CD14-positive monocyte (primary cell): Measurements from ENCODE around the gene ZFAND2B. TPM values are rescaled to one million over a fixed set of nuclear protein-coding genes. Genes with fewer than 3 reads are reported as not detected.
A peak's percentile ranks its signal among the peaks of the same experiment; 100 is the strongest.

Experiments used
- DNase-seq, 3 donors: peaks; one replicate each; pipeline ENCODE4 v3.0.0-alpha.2; 2011 to 2022
- H2AFZ ChIP-seq: 2 replicates; pipeline ENCODE4 v1.6.0; 2012; ENCODE audit warnings: mild to moderate bottlenecking, low read depth, low read length, inconsistent platforms; ENCODE audit not compliant: insufficient read depth, poor library complexity, severe bottlenecking
- H3K27ac ChIP-seq, 2 donors: 1 replicate in 1 of 2; 2 replicates in 1 of 2; pipeline ENCODE4 v1.5.1; 2012 to 2013; ENCODE audit warnings: low read length in 2 of 2, control low read depth in 1 of 2, inconsistent platforms in 1 of 2, low read depth in 1 of 2, mild to moderate bottlenecking in 1 of 2
- H3K27me3 ChIP-seq, 2 donors: one replicate each; pipeline versions ENCODE4 v1.6.0 to v1.6.1; 2011 to 2013; ENCODE audit warnings: low read length in 2 of 2; ENCODE audit not compliant: control insufficient read depth in 2 of 2, insufficient read depth in 2 of 2
- H3K36me3 ChIP-seq, 2 donors: replicated peaks in 1 of 2; 1 replicate in 1 of 2; 2 replicates in 1 of 2; pipeline versions ENCODE4 v1.5.1 to v1.6.1; 2012 to 2013; ENCODE audit warnings: low read length in 2 of 2, control low read depth in 1 of 2, inconsistent platforms in 1 of 2, mild to moderate bottlenecking in 1 of 2; ENCODE audit not compliant: insufficient read depth in 2 of 2, control insufficient read depth in 1 of 2
- H3K4me1 ChIP-seq, 2 donors: 1 replicate in 1 of 2; 2 replicates in 1 of 2; pipeline versions ENCODE4 v1.5.1 to v1.6.1; 2012 to 2013; ENCODE audit warnings: low read length in 2 of 2, control low read depth in 1 of 2, inconsistent platforms in 1 of 2, mild to moderate bottlenecking in 1 of 2, moderate library complexity in 1 of 2; ENCODE audit not compliant: insufficient read depth in 2 of 2, control insufficient read depth in 1 of 2
- H3K4me2 ChIP-seq: replicated peaks from 2 replicates; pipeline ENCODE3; 2012; ENCODE audit warnings: low read length, moderate library complexity, mild to moderate bottlenecking; ENCODE audit not compliant: poor library complexity, severe bottlenecking; ENCODE audit errors: extremely low read depth
- H3K4me3 ChIP-seq, 3 experiments: fragments of 200-600 bp in 1 of 3; sonication (generic) in 1 of 3; replicated peaks in 1 of 3; 1 replicate in 2 of 3; 2 replicates in 1 of 3; pipeline ENCODE4 v1.5.1; 2011 to 2013; ENCODE audit warnings: low read length in 3 of 3, mild to moderate bottlenecking in 3 of 3, control low read depth in 2 of 3, low read depth in 2 of 3, inconsistent platforms in 1 of 3, moderate library complexity in 1 of 3
- H3K79me2 ChIP-seq: 2 replicates; pipeline ENCODE4 v1.6.0; 2012; ENCODE audit warnings: mild to moderate bottlenecking, control low read depth, inconsistent platforms, low read length, moderate library complexity; ENCODE audit not compliant: insufficient read depth
- H3K9ac ChIP-seq: 2 replicates; pipeline ENCODE4 v1.6.0; 2017; ENCODE audit warnings: low read length, mild to moderate bottlenecking; ENCODE audit not compliant: insufficient read depth, poor library complexity, severe bottlenecking
- H3K9me3 ChIP-seq, 2 donors: replicated peaks in 1 of 2; 1 replicate in 1 of 2; 2 replicates in 1 of 2; pipeline versions ENCODE4 v1.5.1 to v1.6.1; 2012 to 2013; ENCODE audit warnings: low read length in 2 of 2, control low read depth in 1 of 2; ENCODE audit not compliant: control insufficient read depth in 1 of 2, insufficient read depth in 1 of 2
- H4K20me1 ChIP-seq: 2 replicates; pipeline ENCODE4 v1.6.0; 2012; ENCODE audit warnings: mild to moderate bottlenecking, low read length, control low read depth, moderate library complexity; ENCODE audit not compliant: insufficient read depth
- H3K27ac Mint-ChIP-seq, 7 donors: one replicate each; pipeline ENCODE4 v1.8.0; 2020; ENCODE audit warnings: mild to moderate bottlenecking in 7 of 7, mixed read lengths in 7 of 7, moderate library complexity in 6 of 7, inconsistent platforms in 2 of 7
- H3K27me3 Mint-ChIP-seq, 3 donors: one replicate each; pipeline ENCODE4 v1.8.0; 2021 to 2022; ENCODE audit warnings: low read depth in 3 of 3, mild to moderate bottlenecking in 3 of 3, mixed read lengths in 3 of 3, moderate library complexity in 3 of 3, inconsistent platforms in 1 of 3
- H3K36me3 Mint-ChIP-seq, 2 donors: one replicate each; pipeline ENCODE4 v1.8.0; 2020; ENCODE audit warnings: mixed read lengths in 2 of 2, inconsistent platforms in 1 of 2, mild to moderate bottlenecking in 1 of 2
- H3K4me1 Mint-ChIP-seq: one replicate; pipeline ENCODE4 v1.8.0; 2020; ENCODE audit warnings: mild to moderate bottlenecking, mixed read lengths
- H3K4me3 Mint-ChIP-seq, 2 donors: one replicate each; pipeline ENCODE4 v1.8.0; 2020; ENCODE audit warnings: mild to moderate bottlenecking in 2 of 2, mixed read lengths in 2 of 2, moderate library complexity in 1 of 2
- H3K9me3 Mint-ChIP-seq, 7 donors: one replicate each; pipeline ENCODE4 v1.8.0; 2020 to 2022; ENCODE audit warnings: mixed read lengths in 7 of 7, mild to moderate bottlenecking in 6 of 7, moderate library complexity in 6 of 7, inconsistent platforms in 2 of 7
- CTCF ChIP-seq: fragments of 200-600 bp; IDR thresholded peaks from one replicate; pipeline ENCODE4 v1.8.0; 2022; ENCODE audit warnings: antibody characterized with exemption, mild to moderate bottlenecking
- WGBS: methylation state at CpG from one replicate; pipeline ENCODE4 v1.1.5; 2013; ENCODE audit warnings: missing lambda C conversion rate; ENCODE audit not compliant: insufficient coverage; 5-methylcytosine and 5-hydroxymethylcytosine counted together
- intact Hi-C, 2 donors: fragments of 100-400 bp; cut with micrococcal nuclease; formaldehyde crosslinking; loops; one replicate each; pipeline versions ENCODE4 v1.15.0 to v1.15.1; 2023
- polyA plus RNA-seq, 3 donors: library from polyadenylated mRNA; depleted of rRNA in 1 of 3; unstranded in 2 of 3; stranded (reverse) in 1 of 3; fragments of 300-500 nt in 2 of 3; fragments of >200 nt in 1 of 3; fragmentation: Illumina TruSeq in 2 of 3; gene quantifications; 1 replicate in 2 of 3; 2 replicates in 1 of 3; pipeline ENCODE4 v1.2.3, GENCODE V29; 2012 to 2021

Gene ZFAND2B
- polyA plus RNA-seq, 3 donors = 45.7 to 98.9 (median 53.2) TPM

DNA sequence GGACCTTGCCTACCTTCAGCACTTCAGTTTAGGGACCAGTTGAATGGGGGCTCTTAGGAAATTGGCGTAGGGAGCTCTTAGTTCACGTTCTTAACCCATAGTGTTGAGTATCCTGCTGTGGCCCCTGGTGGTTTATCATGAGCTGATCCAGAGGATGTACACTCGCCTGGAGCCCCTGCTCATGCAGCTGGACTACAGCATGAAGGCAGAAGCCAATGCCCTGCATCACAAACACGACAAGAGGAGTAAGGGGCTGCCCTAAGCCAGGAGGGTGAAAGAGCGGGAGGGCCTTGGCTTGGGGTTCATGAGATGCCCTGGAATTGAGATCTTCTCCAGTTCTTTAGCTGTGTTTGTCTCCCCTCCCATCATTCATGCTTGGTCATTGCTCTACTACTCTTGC lies 25.6 kb upstream of the ZFAND2B start:
- Histone ChIP-seq H3K4me2 (no peak overlapping the region), H4K20me1 (peaks cover 57% of the 10 kb centered on the region), H3K36me3 (peaks cover 51 to 68% of the 10 kb centered on the region in 2 donors), H3K9me3 (no peaks in the 10 kb centered on the region), H3K4me3 (no peak overlapping the region), H3K4me1 (peaks cover 40 to 61% of the 10 kb centered on the region in 2 donors), H3K79me2 (peaks cover 39% of the 10 kb centered on the region), H2AFZ (no peak overlapping the region), H3K9ac (no peak overlapping the region), H3K27me3 (no peaks in the 10 kb centered on the region), H3K27ac (peak overlapping the region in 1 of 2 donors; percentile 58)
- Mint-ChIP-seq H3K9me3 (peaks cover 0 to 2% (median 0%) of the 10 kb centered on the region in 7 donors), H3K4me1 (peaks cover 51% of the 10 kb centered on the region), H3K27ac (peak overlapping the region in 3 of 7 donors; percentile 9 to 63 (median 60)), H3K27me3 (peaks cover 0 to 3% (median 0%) of the 10 kb centered on the region in 3 donors), H3K36me3 (peaks cover 54 to 64% of the 10 kb centered on the region in 2 donors), H3K4me3 (no peak overlapping the region)
- intact Hi-C loops = no loop called here
- TF ChIP-seq CTCF = no peak
- no peak for DNase-seq
- WGBS = 85% methylated on average over 3 of the region's 5 CpGs

- H3K4me3 Mint-ChIP-seq = no peak overlapping the region
- peaks cover 33% of the 10 kb centered on the region for H3K79me2 ChIP-seq
- no peak for TF ChIP-seq CTCF
- peaks cover 0 to 2% (median 0%) of the 10 kb centered on the region in 7 donors for H3K9me3 Mint-ChIP-seq
- H3K27me3 Mint-ChIP-seq = peaks cover 0 to 3% (median 0%) of the 10 kb centered on the region in 3 donors
- peak overlapping the region in 2 of 7 donors; percentile 43 to 69 for H3K27ac Mint-ChIP-seq
- intact Hi-C loops = no loop called here
- H3K4me2 ChIP-seq = no peak overlapping the region
- peak overlapping the region; percentile 6 to 58 for H3K27ac ChIP-seq
- DNase-seq = no peak
- H3K36me3 ChIP-seq = peaks cover 51 to 72% of the 10 kb centered on the region in 2 donors
- H3K9me3 ChIP-seq = no peaks in the 10 kb centered on the region
- no peak overlapping the region for H3K9ac ChIP-seq
- 98% methylated on average over 5 of the region's 6 CpGs for WGBS
- H3K4me1 Mint-ChIP-seq = peaks cover 49% of the 10 kb centered on the region
- no peak overlapping the region for H3K4me3 ChIP-seq
- no peak overlapping the region for H2AFZ ChIP-seq
- H4K20me1 ChIP-seq = peaks cover 57% of the 10 kb centered on the region
- H3K36me3 Mint-ChIP-seq = peaks cover 54 to 66% of the 10 kb centered on the region in 2 donors
- no peaks in the 10 kb centered on the region for H3K27me3 ChIP-seq
- peaks cover 37 to 55% of the 10 kb centered on the region in 2 donors for H3K4me1 ChIP-seq
Measured at GRCh38 chr2:219181531-219181930, 25.1 kb upstream of the ZFAND2B start.
